Karpas-422 (cell line): ENCODE results near the gene ZNF317. TPM values are rescaled to one million over a fixed set of nuclear protein-coding genes. Genes with fewer than 3 reads are reported as not detected.

ENCODE experiments used
- DNase-seq: peaks from one replicate; pipeline ENCODE4 v3.0.0-alpha.2; 2015
- H2AFZ ChIP-seq: fragments of 200-600 bp; sonication (generic); 2 replicates; pipeline ENCODE4 v1.6.1; 2014; ENCODE audit warnings: antibody characterized with exemption, low read length, mixed read lengths
- H3K27ac ChIP-seq: fragments of 200-600 bp; sonication (generic); 2 replicates; pipeline ENCODE4 v1.5.1; 2014; ENCODE audit warnings: mild to moderate bottlenecking, low read length, moderate library complexity
- H3K27me3 ChIP-seq: fragments of 200-600 bp; sonication (generic); 2 replicates; pipeline ENCODE4 v1.6.1; 2014; ENCODE audit warnings: low read length, mixed read lengths
- H3K36me3 ChIP-seq: fragments of 200-600 bp; sonication (generic); 2 replicates; pipeline ENCODE4 v1.6.1; 2014; ENCODE audit warnings: low read length, mixed read lengths; ENCODE audit not compliant: insufficient read depth
- H3K4me1 ChIP-seq: fragments of 200-600 bp; sonication (generic); 2 replicates; pipeline ENCODE4 v1.6.1; 2014; ENCODE audit warnings: mild to moderate bottlenecking, low read length, mixed read lengths
- H3K4me2 ChIP-seq: fragments of 200-600 bp; sonication (generic); 2 replicates; pipeline ENCODE4 v1.6.1; 2014; ENCODE audit warnings: low read length, low read depth, mild to moderate bottlenecking; ENCODE audit not compliant: poor library complexity, severe bottlenecking
- H3K4me3 ChIP-seq: fragments of 200-600 bp; sonication (generic); 2 replicates; pipeline ENCODE4 v1.5.1; 2014; ENCODE audit warnings: mild to moderate bottlenecking, antibody characterized with exemption, low read length, mixed read lengths
- H3K79me2 ChIP-seq: fragments of 200-600 bp; sonication (generic); 2 replicates; pipeline ENCODE4 v1.6.1; 2014; ENCODE audit warnings: mild to moderate bottlenecking, low read length, mixed read lengths
- H3K9ac ChIP-seq: fragments of 200-600 bp; sonication (generic); 2 replicates; pipeline ENCODE4 v1.6.0; 2014; ENCODE audit warnings: low read length
- H3K9me2 ChIP-seq: fragments of 200-600 bp; sonication (generic), shearing (Covaris generic); replicated peaks from 2 replicates; pipeline ENCODE4 v1.6.0; 2014; ENCODE audit warnings: mild to moderate bottlenecking, low read length, moderate library complexity; ENCODE audit not compliant: insufficient read depth
- H3K9me3 ChIP-seq: fragments of 300-700, 200-600 bp; sonication (generic); 2 replicates; pipeline ENCODE4 v1.6.1; 2014; ENCODE audit warnings: low read length, mixed read lengths
- H4K20me1 ChIP-seq: fragments of 200-600 bp; sonication (generic); 2 replicates; pipeline ENCODE4 v1.6.1; 2014; ENCODE audit warnings: mild to moderate bottlenecking, antibody characterized with exemption, low read length, low read depth; ENCODE audit not compliant: insufficient read depth
- total RNA-seq: library from RNA; depleted of rRNA; stranded (reverse); fragments of >200 nt; shearing (Covaris generic); gene quantifications from 2 replicates; pipeline ENCODE4 v1.2.3, GENCODE V29; 2014; ENCODE audit warnings: low replicate concordance

Gene ZNF317
- total RNA-seq, 1 experiment from 2014 or later, result 48.1 TPM

DNA sequence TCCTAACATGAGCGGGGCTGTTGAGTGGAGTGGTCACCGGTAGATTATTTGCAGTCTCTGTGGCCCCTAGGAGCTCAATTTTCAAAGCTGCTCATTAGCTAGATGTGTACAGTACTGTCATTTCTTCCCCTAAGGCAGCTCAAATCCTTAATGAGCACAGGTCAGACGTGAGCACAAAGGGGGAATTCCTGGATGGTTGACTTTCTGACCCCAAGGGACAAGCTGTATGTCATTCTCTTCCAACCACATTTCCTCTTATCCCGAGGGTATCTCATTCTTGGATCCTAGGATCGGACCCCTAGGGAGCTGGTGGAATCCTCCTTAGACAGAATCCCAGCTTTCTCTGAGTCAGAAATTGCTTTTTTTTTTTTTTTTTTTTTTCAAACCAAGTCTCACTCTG, 7.8 kb upstream of the ZNF317 start:
- no peak for DNase-seq
- no peaks in the 10 kb centered on the region for H3K36me3 ChIP-seq
- H3K4me3 ChIP-seq, result no peak overlapping the region
- H3K9me2 ChIP-seq, result no peaks in the 10 kb centered on the region
- no peak overlapping the region for H3K27ac ChIP-seq
- H4K20me1 ChIP-seq, result no peaks in the 10 kb centered on the region
- no peaks in the 10 kb centered on the region for H3K27me3 ChIP-seq
- no peaks in the 10 kb centered on the region for H3K9me3 ChIP-seq
- H2AFZ ChIP-seq, result no peak overlapping the region
- no peak overlapping the region for H3K4me2 ChIP-seq
- H3K79me2 ChIP-seq, result no peaks in the 10 kb centered on the region
- peaks cover 5% of the 10 kb centered on the region for H3K4me1 ChIP-seq
- no peak overlapping the region for H3K9ac ChIP-seq

DNA sequence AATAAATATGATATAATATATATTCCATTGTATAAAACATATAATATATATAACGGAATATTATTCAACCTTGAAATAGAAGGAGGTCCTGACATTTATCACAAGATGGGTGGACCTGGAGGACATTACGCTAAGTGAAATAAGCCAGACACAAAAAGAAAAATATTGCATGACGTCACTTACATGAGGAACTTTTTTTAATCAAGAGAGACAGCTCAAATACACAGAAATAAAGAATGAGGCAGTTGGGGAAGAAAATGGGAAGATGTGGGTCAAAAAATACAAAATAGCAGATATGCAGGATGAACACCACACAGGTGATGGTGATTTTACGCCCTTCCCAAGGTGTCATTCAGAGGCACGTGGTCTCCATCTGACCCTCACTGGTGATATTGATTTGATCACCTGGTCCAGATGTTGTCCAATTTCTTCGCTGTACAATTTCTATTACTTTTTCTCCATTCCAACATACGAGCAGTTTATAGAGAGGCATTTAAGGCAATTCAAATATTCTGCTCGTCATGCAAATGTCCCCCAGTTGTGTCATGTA, 513 bp upstream of the ZNF317 start:
- H3K36me3 ChIP-seq, result peaks cover 36% of the 10 kb centered on the region
- peak overlapping the region; percentile 93 for H3K4me2 ChIP-seq
- peak overlapping the region; percentile 88 for H3K4me3 ChIP-seq
- no peaks in the 10 kb centered on the region for H3K27me3 ChIP-seq
- peaks cover 18% of the 10 kb centered on the region for H3K4me1 ChIP-seq
- H3K27ac ChIP-seq, result no peak overlapping the region
- H3K9me3 ChIP-seq, result peaks cover 13% of the 10 kb centered on the region; the same call in 1 of the 2 replicates
- DNase-seq, result no peak
- peaks cover 45% of the 10 kb centered on the region for H3K79me2 ChIP-seq
- peak overlapping the region; percentile 100 for H2AFZ ChIP-seq
- H3K9me2 ChIP-seq, result no peaks in the 10 kb centered on the region
- no peaks in the 10 kb centered on the region for H4K20me1 ChIP-seq
- peak overlapping the region; percentile 94 for H3K9ac ChIP-seq

GRCh38 chr19:9144920-9145319, 4.7 kb downstream of the ZNF317 start:
- no peak for DNase-seq
- H3K4me3 ChIP-seq, result no peak overlapping the region

GRCh38 chr19:9146882-9147281, 6.7 kb downstream of the ZNF317 start:
- H4K20me1 ChIP-seq, result 0 out of 2 replicates have a peak, but pooled peaks cover 21% of the 10 kb centered on the region
- peaks cover 11% of the 10 kb centered on the region; the same call in 1 of the 2 replicates for H3K9me3 ChIP-seq

More at GRCh38 chr19:9144920-9145319, 4.7 kb downstream of the ZNF317 start:
- Histone ChIP-seq H3K9me3 (peaks cover 16% of the 10 kb centered on the region; the same call in 1 of the 2 replicates), H3K27ac (no peak overlapping the region), H3K4me1 (peaks cover 8% of the 10 kb centered on the region), H4K20me1 (0 out of 2 replicates have a peak, but pooled peaks cover 19% of the 10 kb centered on the region), H3K79me2 (peaks cover 97% of the 10 kb centered on the region), H3K27me3 (no peaks in the 10 kb centered on the region), H3K9me2 (no peaks in the 10 kb centered on the region), H2AFZ (no peak overlapping the region), H3K9ac (no peak overlapping the region), H3K36me3 (peaks cover 71% of the 10 kb centered on the region), H3K4me2 (no peak overlapping the region)

DNA sequence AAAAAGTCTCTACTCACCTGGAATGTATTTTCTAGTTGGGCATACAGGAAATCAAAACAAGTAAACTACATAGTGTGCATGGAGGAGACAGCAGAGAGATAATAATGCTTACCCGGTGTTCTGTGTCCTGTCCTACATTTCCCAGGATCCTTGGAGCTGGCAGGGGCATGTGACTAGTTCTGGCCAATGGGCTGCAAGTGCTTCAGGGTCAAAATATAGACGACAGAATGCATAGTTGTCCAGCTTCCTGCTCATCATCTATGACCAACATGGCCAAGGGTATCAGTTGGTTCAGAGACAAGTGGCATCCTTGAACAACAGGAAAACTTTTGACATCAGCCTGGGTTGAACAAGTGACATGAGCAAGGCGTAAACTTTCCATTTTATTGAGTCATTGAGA, 8.5 kb downstream of the ZNF317 start:
- Histone ChIP-seq H3K4me1 (no peaks in the 10 kb centered on the region), H3K9me2 (no peaks in the 10 kb centered on the region), H3K27me3 (no peaks in the 10 kb centered on the region), H4K20me1 (peaks cover 28% of the 10 kb centered on the region; the same call in 1 of the 2 replicates), H3K4me3 (no peak overlapping the region), H3K9ac (no peak overlapping the region), H3K79me2 (peaks cover 100% of the 10 kb centered on the region), H2AFZ (no peak overlapping the region), H3K27ac (no peak overlapping the region), H3K9me3 (0 out of 2 replicates have a peak, but pooled peaks cover 3% of the 10 kb centered on the region), H3K36me3 (peaks cover 56% of the 10 kb centered on the region), H3K4me2 (no peak overlapping the region)
- no peak for DNase-seq

More at GRCh38 chr19:9146882-9147281, 6.7 kb downstream of the ZNF317 start:
- Histone ChIP-seq H3K4me2 (no peak overlapping the region), H3K4me3 (no peak overlapping the region), H3K27ac (no peak overlapping the region), H3K79me2 (peaks cover 100% of the 10 kb centered on the region), H3K27me3 (no peaks in the 10 kb centered on the region), H3K9me2 (no peaks in the 10 kb centered on the region), H3K4me1 (no peaks in the 10 kb centered on the region), H2AFZ (no peak overlapping the region), H3K36me3 (peaks cover 69% of the 10 kb centered on the region), H3K9ac (no peak overlapping the region)
- DNase-seq, result no peak

- peaks cover 100% of the 10 kb centered on the region for H3K79me2 ChIP-seq
- H3K9me3 ChIP-seq, result 0 out of 2 replicates have a peak, but pooled peaks cover 3% of the 10 kb centered on the region
- H3K36me3 ChIP-seq, result peaks cover 53% of the 10 kb centered on the region
Observed at GRCh38 chr19:9149997-9150396, 9.8 kb downstream of the ZNF317 start.

DNA sequence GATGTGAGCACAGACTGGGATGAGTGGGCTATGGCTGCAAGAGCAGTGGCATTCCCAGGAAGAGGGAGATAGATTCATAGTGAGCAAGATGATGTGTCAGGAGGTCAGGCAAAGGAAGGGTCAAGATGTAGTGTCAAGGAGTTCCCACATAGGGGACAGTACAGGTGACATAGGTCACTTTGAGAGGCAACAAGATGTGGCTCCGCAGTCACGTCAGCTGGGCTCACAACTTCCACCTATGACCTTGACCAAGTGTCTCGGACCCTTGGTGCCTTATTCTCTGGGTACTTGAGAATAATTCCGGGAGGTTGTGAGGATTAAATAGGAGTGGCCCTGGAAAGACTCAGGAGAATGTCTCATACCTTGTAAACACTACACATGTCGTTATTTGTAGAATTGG, 10.5 kb downstream of the ZNF317 start:
- Histone ChIP-seq H3K27ac (no peak overlapping the region), H3K27me3 (no peaks in the 10 kb centered on the region), H3K79me2 (peaks cover 100% of the 10 kb centered on the region), H3K9ac (no peak overlapping the region), H3K4me1 (no peaks in the 10 kb centered on the region), H3K9me2 (no peaks in the 10 kb centered on the region), H4K20me1 (peaks cover 47% of the 10 kb centered on the region), H3K4me2 (no peak overlapping the region), H3K36me3 (peaks cover 53% of the 10 kb centered on the region), H3K9me3 (0 out of 2 replicates have a peak, but pooled peaks cover under 1% of the 10 kb centered on the region), H3K4me3 (no peak overlapping the region), H2AFZ (no peak overlapping the region)
- no peak for DNase-seq

More at GRCh38 chr19:9149997-9150396, 9.8 kb downstream of the ZNF317 start:
- no peak overlapping the region for H3K9ac ChIP-seq
- H3K4me3 ChIP-seq, result no peak overlapping the region
- peaks cover 41% of the 10 kb centered on the region for H4K20me1 ChIP-seq
- H3K4me1 ChIP-seq, result no peaks in the 10 kb centered on the region
- no peaks in the 10 kb centered on the region for H3K27me3 ChIP-seq
- DNase-seq, result no peak
- H3K9me2 ChIP-seq, result no peaks in the 10 kb centered on the region
- no peak overlapping the region for H3K27ac ChIP-seq
- no peak overlapping the region for H3K4me2 ChIP-seq
- no peak overlapping the region for H2AFZ ChIP-seq

DNA sequence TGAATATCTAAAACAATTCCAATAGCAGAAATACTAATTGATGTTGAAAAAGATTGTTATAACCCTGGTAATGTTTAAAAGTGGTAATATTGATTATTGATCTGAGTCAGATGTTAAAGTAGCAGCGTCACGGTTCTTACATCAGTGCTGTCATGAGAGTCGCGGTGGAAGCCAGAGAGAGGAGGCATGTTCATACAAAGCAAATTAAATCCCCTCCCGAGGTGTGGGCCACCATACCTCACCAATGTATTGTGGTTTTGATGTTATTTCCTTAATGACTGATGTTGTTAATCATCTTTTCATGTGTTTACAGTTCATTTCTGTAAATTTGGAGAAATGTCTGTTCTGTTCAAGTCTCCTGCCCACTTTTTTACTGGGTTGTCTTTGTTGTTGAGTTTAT, 11.2 kb downstream of the ZNF317 start:
- Histone ChIP-seq H3K4me1 (no peaks in the 10 kb centered on the region), H3K9ac (no peak overlapping the region), H3K79me2 (peaks cover 100% of the 10 kb centered on the region), H3K4me3 (no peak overlapping the region), H3K9me2 (no peaks in the 10 kb centered on the region), H3K9me3 (no peaks in the 10 kb centered on the region), H4K20me1 (peaks cover 52% of the 10 kb centered on the region), H3K27me3 (no peaks in the 10 kb centered on the region), H3K27ac (no peak overlapping the region), H2AFZ (no peak overlapping the region), H3K36me3 (peaks cover 59% of the 10 kb centered on the region), H3K4me2 (no peak overlapping the region)
- no peak for DNase-seq
